GM10266 (cell line): Measurements from ENCODE around the gene ATP2A3.

ENCODE experiments used
- DNase-seq: peaks from one replicate; pipeline ENCODE4 v3.0.0; 2012; ENCODE audit errors: extremely low spot score
- CTCF ChIP-seq: IDR thresholded peaks from 2 replicates; pipeline ENCODE4 v1.5.1; 2012; ENCODE audit warnings: mild to moderate bottlenecking, low read depth; ENCODE audit not compliant: control insufficient read depth, insufficient read depth; ENCODE audit errors: missing control alignments

ATP2A3 gene

DNA sequence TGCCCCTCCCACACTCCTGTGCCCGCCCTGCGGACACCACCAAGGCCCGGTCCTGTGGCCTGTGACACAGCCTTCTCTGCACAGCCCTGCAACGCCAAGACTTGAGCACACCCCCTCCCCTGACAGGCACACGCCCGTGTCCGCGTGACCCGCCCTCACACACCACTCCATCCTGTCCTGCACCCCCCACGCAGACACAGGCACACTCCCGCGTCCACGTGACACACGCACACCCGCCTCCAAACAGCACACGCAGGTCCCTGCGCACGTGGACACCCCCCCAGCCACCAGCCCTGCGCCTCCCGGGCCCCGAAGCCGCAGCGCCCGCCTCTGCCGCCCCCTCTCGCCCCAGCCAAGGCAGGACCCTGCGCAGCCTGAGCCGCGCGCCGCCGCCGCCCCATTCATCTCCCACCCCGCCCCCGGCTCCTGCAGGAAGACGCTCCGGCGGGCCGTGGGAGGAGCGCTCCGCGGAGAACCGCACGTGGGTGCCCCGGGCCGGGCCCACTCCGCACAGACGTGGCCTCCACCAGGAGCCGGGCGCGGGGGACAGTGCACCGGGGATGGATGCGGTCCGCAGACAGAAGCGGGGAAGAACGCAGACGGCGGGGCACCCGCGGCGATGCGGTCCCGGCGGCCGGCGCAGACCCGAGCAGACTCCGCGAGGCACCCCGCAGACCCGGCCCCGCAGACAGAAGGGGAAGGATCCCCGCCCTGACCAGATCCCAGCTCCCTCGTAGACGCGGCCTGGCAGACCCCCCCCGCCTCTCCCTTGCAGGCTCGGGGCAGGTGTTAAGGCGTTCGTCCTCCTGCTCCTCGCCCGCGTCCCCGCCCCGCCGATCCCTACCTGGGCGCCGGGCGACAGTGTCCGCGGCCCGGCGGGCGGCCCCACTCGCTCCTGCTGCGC, 71.9 kb downstream of the ATP2A3 start:
- peak; percentile 73 for DNase-seq
- no peak for TF ChIP-seq CTCF

GRCh38 chr17:3891626-3892094, 72.6 kb downstream of the ATP2A3 start:
- DNase-seq, result no peak
- TF ChIP-seq CTCF, result no peak

DNA sequence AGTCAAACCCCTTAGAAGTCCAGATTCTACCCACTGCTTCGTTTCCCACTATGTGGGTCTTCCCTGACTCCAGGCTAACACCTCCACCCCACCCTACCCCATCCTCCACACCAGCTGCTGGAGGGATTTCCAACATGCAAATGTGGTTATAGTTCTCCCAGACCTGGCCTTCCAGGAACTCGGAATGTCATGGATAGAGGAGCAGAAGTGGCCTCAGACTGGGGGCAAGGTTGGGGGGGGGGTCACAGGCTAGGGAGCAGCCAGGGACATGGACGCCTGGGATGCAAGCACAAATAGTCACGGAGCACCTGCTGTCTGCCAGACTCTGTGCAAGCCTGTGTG, 73.4 kb downstream of the ATP2A3 start:
- TF ChIP-seq CTCF, result no peak

GRCh38 chr17:3890082-3890877, 74.0 kb downstream of the ATP2A3 start:
- no peak for DNase-seq
- TF ChIP-seq CTCF, result no peak

More for the DNA sequence above, 73.4 kb downstream of the ATP2A3 start:
- no peak for DNase-seq

- no peak for TF ChIP-seq CTCF
Observed at GRCh38 chr17:3889325-3890012, 74.8 kb downstream of the ATP2A3 start.

GRCh38 chr17:3888343-3889171, 75.7 kb downstream of the ATP2A3 start:
- DNase-seq, result no peak
- TF ChIP-seq CTCF, result no peak

More at GRCh38 chr17:3889325-3890012, 74.8 kb downstream of the ATP2A3 start:
- DNase-seq, result no peak
